Esophagus squamous epithelium (tissue), 5 donors: ENCODE results near the gene RAPGEF4. TPM values are rescaled to one million over a fixed set of nuclear protein-coding genes. Genes with fewer than 3 reads are reported as not detected.

Experiments
- DNase-seq: peaks from one replicate; lab custom pipeline; 2025; lab: John Stamatoyannopoulos, UW
- H3K27ac ChIP-seq, 4 donors: fragments of 200-600 bp; sonication (generic); one replicate each; pipeline ENCODE4 v1.5.1; 2016 to 2019; ENCODE audit warnings: mild to moderate bottlenecking in 1 of 4
- H3K27me3 ChIP-seq, 4 donors: fragments of 200-600 bp; sonication (generic); 1 replicate in 3 of 4; 2 replicates in 1 of 4; pipeline versions ENCODE4 v1.5.1 to v1.6.0; 2017 to 2021; ENCODE audit warnings: antibody characterized with exemption in 1 of 4
- H3K36me3 ChIP-seq, 3 donors: fragments of 200-600 bp; sonication (generic); one replicate each; pipeline ENCODE4 v1.5.1; 2016 to 2019
- H3K4me1 ChIP-seq, 3 donors: fragments of 200-600 bp; sonication (generic); one replicate each; pipeline ENCODE4 v1.5.1; 2017 to 2019
- H3K4me3 ChIP-seq, 4 donors: fragments of 200-600 bp; sonication (generic); 1 replicate in 3 of 4; 2 replicates in 1 of 4; pipeline ENCODE4 v1.5.1; 2016 to 2019; ENCODE audit warnings: mild to moderate bottlenecking in 2 of 4, moderate library complexity in 1 of 4
- H3K9me3 ChIP-seq, 3 donors: fragments of 200-600 bp; sonication (generic); one replicate each; pipeline ENCODE4 v1.5.1; 2016 to 2019
- POLR2A ChIP-seq, 4 donors: fragments of 450-650 bp; IDR thresholded peaks; one replicate each; pipeline ENCODE4 v1.6.1; 2017; ENCODE audit warnings: antibody characterized with exemption in 4 of 4, mild to moderate bottlenecking in 4 of 4, moderate library complexity in 3 of 4
- WGBS, 2 donors: methylation state at CpG; one replicate each; pipeline ENCODE4 v1.1.5; 2018; 5-methylcytosine and 5-hydroxymethylcytosine counted together
- intact Hi-C: fragments of 100-400 bp; cut with DNase I; formaldehyde crosslinking; loops from one replicate; pipeline ENCODE4 v1.15.0; 2022
- total RNA-seq, 4 donors: library from RNA; depleted of rRNA; stranded (reverse); fragments of >200 nt; gene quantifications; one replicate each; pipeline ENCODE4 v1.1.0, GENCODE V29; 2016
- TF ChIP-seq, protein P1 (sequence below), 6 experiments: fragments of 450-650 bp in 4 of 6; fragments of 200-600 bp in 2 of 6; sonication (generic) in 2 of 6; IDR thresholded peaks; one replicate each; pipeline ENCODE4 v1.5.1; 2016 to 2019; ENCODE audit warnings: antibody characterized with exemption in 6 of 6, mild to moderate bottlenecking in 4 of 6, moderate library complexity in 4 of 6
- donor health status: DM: yes; HTN: yes; CAD: no.

RAPGEF4 gene
- total RNA-seq, 4 donors from 2014 or later: 2.6 to 11.1 (median 2.9) TPM

DNA sequence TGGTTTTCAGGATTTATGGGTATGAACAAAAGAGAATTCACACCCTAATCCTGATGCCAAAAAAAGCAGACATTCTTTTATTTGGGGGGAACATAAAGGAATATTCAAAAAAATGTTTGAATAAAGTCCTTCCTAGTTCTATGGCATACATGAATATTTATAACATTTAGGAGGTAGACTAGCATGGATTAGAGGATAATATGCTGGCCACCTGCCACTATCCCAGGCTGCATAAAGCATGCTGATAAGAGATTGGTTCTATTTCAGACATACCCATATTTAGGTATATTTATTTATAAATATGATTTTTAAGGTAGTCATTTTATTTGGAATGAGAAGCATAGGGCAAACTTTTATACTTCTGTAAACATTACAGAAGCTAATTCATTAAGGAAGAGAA is 305.1 kb downstream of the RAPGEF4 start:
- DNase-seq: no peak
- no peak overlapping the region for H3K27ac ChIP-seq
- peaks cover 0 to 8% (median 0%) of the 10 kb centered on the region in 3 donors for H3K36me3 ChIP-seq

DNA sequence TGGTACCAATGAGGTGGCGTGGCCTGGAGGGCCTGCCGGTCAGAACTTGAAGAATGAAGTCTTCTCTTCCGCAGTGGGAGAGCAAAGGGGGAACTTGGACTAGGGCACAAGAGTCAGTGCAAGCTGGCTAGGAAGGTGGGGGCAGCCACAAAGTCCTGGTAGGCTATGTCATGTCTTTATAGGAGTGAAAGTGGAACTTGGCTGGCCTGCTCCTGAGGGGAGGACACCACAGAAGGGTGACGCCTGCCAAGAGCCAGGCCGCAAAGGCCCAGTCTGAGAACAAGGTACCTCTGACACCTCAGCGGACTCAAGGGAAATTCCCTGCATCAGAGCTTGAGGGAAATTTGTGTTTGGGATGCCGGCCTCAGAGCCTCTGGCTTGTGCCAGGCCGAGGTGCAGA is 307.8 kb downstream of the RAPGEF4 start:
- peak overlapping the region in 1 of 4 donors; percentile 5 for H3K27ac ChIP-seq
- TF ChIP-seq POLR2A (IDR thresholded peaks at IDR 0.05): no peak
- TF ChIP-seq, protein P1, sequence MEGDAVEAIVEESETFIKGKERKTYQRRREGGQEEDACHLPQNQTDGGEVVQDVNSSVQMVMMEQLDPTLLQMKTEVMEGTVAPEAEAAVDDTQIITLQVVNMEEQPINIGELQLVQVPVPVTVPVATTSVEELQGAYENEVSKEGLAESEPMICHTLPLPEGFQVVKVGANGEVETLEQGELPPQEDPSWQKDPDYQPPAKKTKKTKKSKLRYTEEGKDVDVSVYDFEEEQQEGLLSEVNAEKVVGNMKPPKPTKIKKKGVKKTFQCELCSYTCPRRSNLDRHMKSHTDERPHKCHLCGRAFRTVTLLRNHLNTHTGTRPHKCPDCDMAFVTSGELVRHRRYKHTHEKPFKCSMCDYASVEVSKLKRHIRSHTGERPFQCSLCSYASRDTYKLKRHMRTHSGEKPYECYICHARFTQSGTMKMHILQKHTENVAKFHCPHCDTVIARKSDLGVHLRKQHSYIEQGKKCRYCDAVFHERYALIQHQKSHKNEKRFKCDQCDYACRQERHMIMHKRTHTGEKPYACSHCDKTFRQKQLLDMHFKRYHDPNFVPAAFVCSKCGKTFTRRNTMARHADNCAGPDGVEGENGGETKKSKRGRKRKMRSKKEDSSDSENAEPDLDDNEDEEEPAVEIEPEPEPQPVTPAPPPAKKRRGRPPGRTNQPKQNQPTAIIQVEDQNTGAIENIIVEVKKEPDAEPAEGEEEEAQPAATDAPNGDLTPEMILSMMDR (IDR thresholded peaks at IDR 0.05): no peak

More for the DNA sequence above, 305.1 kb downstream of the RAPGEF4 start:
- TF ChIP-seq POLR2A (IDR thresholded peaks at IDR 0.05): no peak
- TF ChIP-seq, protein P1 (IDR thresholded peaks at IDR 0.05): no peak
- no peaks in the 10 kb centered on the region for H3K9me3 ChIP-seq
- no peak overlapping the region for H3K4me3 ChIP-seq
- intact Hi-C loops: no loop called here
- no peaks in the 10 kb centered on the region for H3K27me3 ChIP-seq
- peaks cover 0 to 12% (median 0%) of the 10 kb centered on the region in 3 donors for H3K4me1 ChIP-seq

DNA sequence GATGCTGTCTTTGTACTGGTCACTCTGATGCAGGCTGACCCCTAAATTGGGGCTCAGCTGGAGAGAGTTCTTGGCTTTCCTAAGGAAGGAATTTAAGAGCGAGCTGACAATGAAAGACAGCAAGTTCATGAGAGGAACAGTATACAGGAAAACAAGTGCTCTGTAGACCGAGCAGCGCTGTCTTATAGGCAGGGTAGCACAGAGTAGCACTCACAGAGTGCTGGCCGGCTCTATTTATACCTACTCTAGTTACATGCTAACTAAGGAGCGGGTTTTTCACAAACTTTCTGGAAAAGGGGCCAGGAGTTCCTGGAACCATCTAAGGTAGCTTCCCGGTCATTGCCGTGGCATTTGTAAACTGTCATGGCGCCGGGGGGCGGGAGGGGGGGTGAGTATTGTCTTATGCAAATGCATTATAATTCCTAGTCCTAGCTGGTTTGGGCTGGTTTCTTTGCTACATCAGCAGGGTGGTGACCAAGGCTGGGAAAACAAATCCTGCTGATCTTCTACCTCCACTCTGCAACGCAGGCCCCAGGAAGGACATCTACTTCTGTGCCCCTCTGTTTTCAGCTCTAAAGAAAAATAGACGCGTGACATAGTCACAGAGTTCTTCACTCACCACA is 308.4 kb downstream of the RAPGEF4 start:
- H3K36me3 ChIP-seq: no peaks in the 10 kb centered on the region
- TF ChIP-seq POLR2A (IDR thresholded peaks at IDR 0.05): no peak
- TF ChIP-seq, protein P1 (IDR thresholded peaks at IDR 0.05): no peak
- H3K4me3 ChIP-seq: no peak overlapping the region
- no peak for DNase-seq
- intact Hi-C loops: no loop called here
- no peaks in the 10 kb centered on the region for H3K27me3 ChIP-seq
- WGBS, 2 donors: 96 to 97% methylated on average over 10 to 13 of the region's 13 CpGs
- peak overlapping the region in 1 of 4 donors; percentile 5 for H3K27ac ChIP-seq
- H3K9me3 ChIP-seq: no peaks in the 10 kb centered on the region
- peaks cover under 1 to 25% (median 6%) of the 10 kb centered on the region in 3 donors for H3K4me1 ChIP-seq

More for the DNA sequence above, 307.8 kb downstream of the RAPGEF4 start:
- Histone ChIP-seq H3K4me1 (peaks cover 0 to 20% (median 4%) of the 10 kb centered on the region in 3 donors), H3K9me3 (no peaks in the 10 kb centered on the region), H3K4me3 (no peak overlapping the region), H3K36me3 (no peaks in the 10 kb centered on the region), H3K27me3 (no peaks in the 10 kb centered on the region)
- no peak for DNase-seq
- intact Hi-C loops: no loop called here
- WGBS, 2 donors: 91 to 95% methylated on average over 5 to 8 of the region's 8 CpGs

DNA sequence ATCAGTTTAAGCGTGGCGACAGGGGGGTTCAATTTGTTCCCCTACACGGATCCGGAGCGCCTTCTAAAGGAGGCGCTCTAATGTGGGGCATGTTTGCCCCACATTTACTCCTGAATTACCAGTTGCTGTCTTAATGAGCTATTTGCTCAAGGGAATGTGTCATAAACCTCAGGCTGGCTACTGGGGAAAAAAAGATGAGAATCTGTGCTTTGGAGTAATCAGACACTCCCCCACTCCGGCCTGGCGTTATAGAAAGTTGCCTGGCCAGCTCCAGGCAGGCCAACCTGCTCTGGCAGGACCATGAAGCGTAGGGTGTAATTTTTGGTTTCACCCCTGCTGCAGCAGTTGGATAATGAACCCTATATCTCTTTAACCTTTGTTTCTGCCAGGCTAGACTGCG is 309.0 kb downstream of the RAPGEF4 start:
- no peaks in the 10 kb centered on the region for H3K36me3 ChIP-seq
- H3K9me3 ChIP-seq: no peaks in the 10 kb centered on the region
- H3K4me3 ChIP-seq: no peak overlapping the region
- 82 to 89% methylated on average over 6 to 10 of the region's 10 CpGs for WGBS, 2 donors
- H3K27me3 ChIP-seq: no peaks in the 10 kb centered on the region
- H3K27ac ChIP-seq: no peak overlapping the region
- DNase-seq: no peak
- H3K4me1 ChIP-seq: peaks cover 6 to 32% (median 7%) of the 10 kb centered on the region in 3 donors
- no peak for TF ChIP-seq POLR2A (IDR thresholded peaks at IDR 0.05)
- TF ChIP-seq, protein P1 (IDR thresholded peaks at IDR 0.05): no peak
- intact Hi-C loops: no loop called here

DNA sequence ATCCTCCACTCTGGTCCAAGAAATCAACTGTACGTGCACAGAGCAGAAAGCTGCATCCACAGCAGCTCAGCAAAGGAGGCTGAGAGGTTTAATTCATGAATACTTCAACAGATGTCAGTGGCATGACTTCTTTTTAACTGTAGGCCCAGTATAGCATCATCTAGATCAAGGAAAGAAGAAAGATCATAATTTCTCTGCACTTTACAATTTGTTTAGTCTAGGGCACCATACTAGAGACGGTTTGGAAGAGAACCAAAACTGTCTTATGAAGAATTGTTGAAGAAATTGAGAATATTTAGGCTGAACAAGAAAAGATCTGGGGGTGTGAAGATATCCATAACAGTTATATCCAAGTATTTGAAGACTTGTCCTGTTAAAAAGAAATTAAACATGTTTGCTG is 309.5 kb downstream of the RAPGEF4 start:
- DNase-seq: no peak
- TF ChIP-seq POLR2A (IDR thresholded peaks at IDR 0.05): no peak
- TF ChIP-seq, protein P1 (IDR thresholded peaks at IDR 0.05): no peak
- intact Hi-C loops: no loop called here
- H3K27me3 ChIP-seq: no peaks in the 10 kb centered on the region
- H3K9me3 ChIP-seq: no peaks in the 10 kb centered on the region
- no peaks in the 10 kb centered on the region for H3K36me3 ChIP-seq
- 76 to 83% methylated on average over 2 of the region's 2 CpGs for WGBS, 2 donors
- H3K4me3 ChIP-seq: no peak overlapping the region
- H3K4me1 ChIP-seq: peaks cover 11 to 37% (median 12%) of the 10 kb centered on the region in 3 donors
- H3K27ac ChIP-seq: no peak overlapping the region
